Testis (tissue), 2 donors: Measurements from ENCODE around the gene ARFRP1.

Experiments
- POLR2A ChIP-seq: fragments of 450-650 bp; IDR thresholded peaks from one replicate; pipeline ENCODE4 v1.6.1; 2017; ENCODE audit warnings: antibody characterized with exemption, mild to moderate bottlenecking, moderate library complexity
- TF ChIP-seq, protein P1 (sequence below), 3 experiments: fragments of 450-650 bp in 2 of 3; fragments of 200-600 bp in 1 of 3; sonication (generic) in 1 of 3; IDR thresholded peaks; one replicate each; pipeline ENCODE4 v1.5.1; 2016 to 2019; ENCODE audit warnings: antibody characterized with exemption in 3 of 3, mild to moderate bottlenecking in 2 of 3, moderate library complexity in 1 of 3

DNA sequence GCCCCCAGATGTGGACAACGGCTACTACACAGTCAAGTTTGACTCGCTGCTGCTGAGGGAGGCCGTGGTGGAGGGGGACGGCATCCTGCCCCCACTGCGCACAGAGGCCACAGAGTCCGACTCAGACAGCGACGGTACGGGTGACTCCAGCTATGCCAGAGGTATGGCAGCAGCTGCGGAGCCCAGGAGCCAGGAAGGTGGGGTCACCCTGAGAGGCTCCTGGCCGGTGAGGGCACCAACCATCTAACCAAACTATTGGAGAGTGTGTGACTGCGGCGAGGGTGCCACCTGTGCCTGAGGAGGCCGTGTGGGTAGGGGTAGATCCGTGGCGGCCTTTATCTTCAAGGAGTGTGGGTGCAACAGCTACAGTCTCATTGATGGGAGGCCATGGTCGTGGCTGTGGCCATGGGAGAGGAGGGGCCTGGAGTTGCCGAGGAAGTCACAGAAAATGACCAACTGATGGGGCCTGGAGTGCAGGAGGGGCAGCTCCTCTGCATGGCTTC, 25.9 kb upstream of the ARFRP1 start:
- TF ChIP-seq, protein P1, sequence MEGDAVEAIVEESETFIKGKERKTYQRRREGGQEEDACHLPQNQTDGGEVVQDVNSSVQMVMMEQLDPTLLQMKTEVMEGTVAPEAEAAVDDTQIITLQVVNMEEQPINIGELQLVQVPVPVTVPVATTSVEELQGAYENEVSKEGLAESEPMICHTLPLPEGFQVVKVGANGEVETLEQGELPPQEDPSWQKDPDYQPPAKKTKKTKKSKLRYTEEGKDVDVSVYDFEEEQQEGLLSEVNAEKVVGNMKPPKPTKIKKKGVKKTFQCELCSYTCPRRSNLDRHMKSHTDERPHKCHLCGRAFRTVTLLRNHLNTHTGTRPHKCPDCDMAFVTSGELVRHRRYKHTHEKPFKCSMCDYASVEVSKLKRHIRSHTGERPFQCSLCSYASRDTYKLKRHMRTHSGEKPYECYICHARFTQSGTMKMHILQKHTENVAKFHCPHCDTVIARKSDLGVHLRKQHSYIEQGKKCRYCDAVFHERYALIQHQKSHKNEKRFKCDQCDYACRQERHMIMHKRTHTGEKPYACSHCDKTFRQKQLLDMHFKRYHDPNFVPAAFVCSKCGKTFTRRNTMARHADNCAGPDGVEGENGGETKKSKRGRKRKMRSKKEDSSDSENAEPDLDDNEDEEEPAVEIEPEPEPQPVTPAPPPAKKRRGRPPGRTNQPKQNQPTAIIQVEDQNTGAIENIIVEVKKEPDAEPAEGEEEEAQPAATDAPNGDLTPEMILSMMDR (IDR thresholded peaks at IDR 0.05) = no peak
- TF ChIP-seq POLR2A = no peak
